GM12875 (cell line): ENCODE measurements around the gene TSGA10.
"Not testable (repeated sequence)": the region's sequence is repeated elsewhere in the genome, so short reads cannot be mapped to it uniquely, and the experiment has no call there.

Experiments
- H3K4me3 ChIP-seq: one replicate; pipeline ENCODE4 v1.5.1; 2011; ENCODE audit warnings: low read depth, low read length, control low read depth
- CTCF ChIP-seq: IDR thresholded peaks from 2 replicates; pipeline ENCODE4 v1.5.1; 2011; ENCODE audit warnings: low read depth, mild to moderate bottlenecking, control low read depth, inconsistent platforms, low read length, moderate library complexity, borderline replicate concordance; ENCODE audit not compliant: insufficient read depth

Gene TSGA10

GRCh38 chr2:99152199-99152895 lies 2.4 kb downstream of the TSGA10 start:
- no peak for TF ChIP-seq CTCF

GRCh38 chr2:99150706-99151105 lies 4.0 kb downstream of the TSGA10 start:
- no peak for TF ChIP-seq CTCF
- no peak overlapping the region for H3K4me3 ChIP-seq

More at GRCh38 chr2:99152199-99152895, 2.4 kb downstream of the TSGA10 start:
- H3K4me3 ChIP-seq: no peak overlapping the region

DNA sequence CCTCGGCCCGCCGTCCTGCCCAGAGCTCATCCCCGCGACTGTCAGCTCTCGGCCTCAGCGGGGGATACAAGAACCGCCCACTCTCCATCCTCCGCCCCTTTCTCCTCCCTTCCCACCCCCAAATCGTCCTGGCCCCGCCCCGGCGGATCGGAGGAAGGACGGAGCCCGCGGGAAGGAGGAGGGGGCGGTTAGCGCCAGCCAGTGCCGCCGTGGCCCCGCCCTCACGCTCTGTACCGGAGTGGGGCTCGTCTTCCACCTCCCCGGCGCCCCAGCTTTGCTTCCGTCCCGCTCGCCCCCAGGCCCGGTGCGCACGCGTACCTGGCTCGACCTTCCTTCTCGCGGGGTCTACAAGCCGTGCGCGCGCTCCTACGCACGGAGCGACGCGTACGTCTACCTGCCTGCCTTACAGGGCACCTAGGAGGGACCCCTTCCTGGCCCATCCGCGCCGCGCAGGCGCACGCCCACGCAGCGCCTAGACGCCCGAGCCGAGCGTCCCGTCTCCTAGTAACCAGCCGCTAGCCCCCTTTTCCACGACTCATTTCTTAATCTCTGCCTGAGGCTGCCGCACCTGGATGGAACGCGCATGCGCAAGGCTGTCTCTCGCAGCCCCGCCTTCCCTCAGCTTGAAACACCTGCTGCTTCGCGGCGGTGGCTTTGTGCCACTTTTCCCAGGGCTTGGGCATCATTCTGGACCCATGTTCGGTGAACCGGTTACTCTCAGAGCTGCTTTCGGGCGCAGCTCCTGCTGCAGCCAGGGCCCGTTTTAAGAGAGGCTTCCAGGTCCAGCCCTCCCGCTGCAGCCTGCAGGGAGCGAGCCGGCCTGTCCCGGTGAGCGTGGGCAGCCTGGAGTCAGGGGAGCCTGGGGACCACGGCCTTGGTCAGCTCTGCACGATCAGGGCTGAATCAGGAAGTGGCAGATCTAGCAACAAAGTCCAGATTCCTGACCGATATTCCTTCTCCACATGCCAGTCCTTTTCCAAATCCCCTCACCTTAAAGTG lies 13.3 kb downstream of the TSGA10 start, which contains the start of gene C2orf15:
C2orf15 (plus strand) TSS at position 598 of the 999 bp plus-strand sequence. CDS start 8,852 bp downstream, outside the sequence.
- no peak for TF ChIP-seq CTCF
- H3K4me3 ChIP-seq: peak within 1 kb of the TSS; percentile 76

GRCh38 chr2:99140860-99141109 lies 14.0 kb downstream of the TSGA10 start:
- TF ChIP-seq CTCF: no peak
- peak overlapping the region; percentile 76 for H3K4me3 ChIP-seq

DNA sequence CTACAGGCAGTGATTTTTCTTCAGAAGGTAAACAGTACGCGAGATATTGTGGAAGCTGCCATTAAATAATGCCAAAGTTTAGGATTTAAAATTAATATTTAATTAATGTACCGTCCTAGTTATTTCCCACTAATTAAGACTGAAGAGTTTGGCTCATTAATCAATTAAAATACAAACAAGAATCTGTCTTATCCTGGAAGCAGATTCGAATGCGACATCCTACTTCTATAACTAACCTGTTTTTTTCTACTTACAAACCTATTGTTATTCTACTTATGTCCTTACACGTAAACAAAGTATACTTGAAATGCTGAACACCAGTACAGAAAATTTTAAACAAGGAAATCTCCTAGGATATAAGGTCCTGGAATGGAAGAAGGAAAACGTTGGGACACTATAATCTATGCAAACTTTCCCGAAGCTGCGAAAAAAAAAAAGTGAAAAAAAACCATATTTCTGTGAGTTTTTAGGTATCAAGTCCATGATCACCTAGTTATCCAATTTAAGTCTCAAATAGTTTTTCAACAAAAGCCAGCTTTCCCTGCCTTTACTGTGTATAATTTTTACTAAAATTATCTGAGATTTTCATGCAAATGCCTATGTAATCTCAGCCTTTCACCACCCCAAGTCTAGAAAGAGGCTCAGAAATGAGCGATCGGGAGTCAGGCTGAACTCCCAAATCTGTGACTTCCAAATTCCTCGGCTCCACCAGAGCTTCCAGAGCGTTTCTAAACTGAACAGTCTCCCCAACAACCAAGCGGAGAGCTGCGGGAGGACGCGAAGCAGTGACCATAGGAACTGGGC lies 14.5 kb downstream of the TSGA10 start:
- H3K4me3 ChIP-seq: peak overlapping the region; percentile 76
- no peak for TF ChIP-seq CTCF

GRCh38 chr2:99139003-99139402 lies 15.7 kb downstream of the TSGA10 start:
- H3K4me3 ChIP-seq: no peak overlapping the region
- TF ChIP-seq CTCF: no peak

GRCh38 chr2:99135044-99135556 lies 19.6 kb downstream of the TSGA10 start:
- H3K4me3 ChIP-seq: not testable (repeated sequence)
